Neural progenitor cell (in vitro differentiated cells): Measurements from ENCODE around the gene TMEM51. TPM values are rescaled to one million over a fixed set of nuclear protein-coding genes. Genes with fewer than 3 reads are reported as not detected.

Experiments
- DNase-seq: peaks from one replicate; pipeline ENCODE4 v3.0.0-alpha.2; 2016; ENCODE audit warnings: low spot score
- H2AFZ ChIP-seq: fragments of 200-600 bp; sonication (generic); replicated peaks from 2 replicates; pipeline ENCODE4 v1.6.1; 2016; ENCODE audit warnings: antibody characterized with exemption
- H3F3A ChIP-seq: fragments of 200-600 bp; sonication (generic); 2 replicates; pipeline ENCODE4 v1.6.1; 2016; ENCODE audit warnings: antibody characterized with exemption, low read depth
- H3K27ac ChIP-seq: fragments of 200-600 bp; sonication (generic); 2 replicates; pipeline ENCODE4 v1.5.1; 2016; ENCODE audit warnings: mild to moderate bottlenecking
- H3K27me3 ChIP-seq: fragments of 200-600 bp; sonication (generic); 2 replicates; pipeline ENCODE4 v1.6.1; 2016; ENCODE audit warnings: mild to moderate bottlenecking, moderate library complexity
- H3K36me3 ChIP-seq: fragments of 200-600 bp; sonication (generic); 2 replicates; pipeline ENCODE4 v1.5.1; 2016
- H3K4me1 ChIP-seq: fragments of 200-600 bp; sonication (generic); 2 replicates; pipeline ENCODE4 v1.6.1; 2016; ENCODE audit warnings: mixed run types
- H3K4me2 ChIP-seq: fragments of 200-600 bp; sonication (generic); 2 replicates; pipeline ENCODE4 v1.6.1; 2016
- H3K4me3 ChIP-seq: fragments of 200-600 bp; sonication (generic); 2 replicates; pipeline ENCODE4 v1.5.1; 2016
- H3K79me2 ChIP-seq: fragments of 200-600 bp; sonication (generic); 2 replicates; pipeline ENCODE4 v1.6.1; 2016; ENCODE audit warnings: low read depth
- H3K9ac ChIP-seq: fragments of 200-600 bp; sonication (generic); 2 replicates; pipeline ENCODE4 v1.6.1; 2016
- H3K9me3 ChIP-seq: fragments of 200-600 bp; sonication (generic); 2 replicates; pipeline ENCODE4 v1.5.1; 2016; ENCODE audit warnings: low read depth
- H4K20me1 ChIP-seq: fragments of 200-600 bp; sonication (generic); 2 replicates; pipeline ENCODE4 v1.6.1; 2016; ENCODE audit warnings: low read depth
- H3K27ac Mint-ChIP-seq: 3 replicates; pipeline ENCODE4 v1.8.0; 2021; ENCODE audit warnings: mixed read lengths
- H3K27me3 Mint-ChIP-seq: 2 replicates; pipeline ENCODE4 v1.8.0; 2022; ENCODE audit warnings: low read depth, mild to moderate bottlenecking, inconsistent platforms, moderate library complexity, mixed read lengths; ENCODE audit not compliant: insufficient read depth
- H3K36me3 Mint-ChIP-seq: 3 replicates; pipeline ENCODE4 v1.8.0; 2021; ENCODE audit warnings: mixed read lengths
- H3K4me1 Mint-ChIP-seq: 3 replicates; pipeline ENCODE4 v1.8.0; 2021; ENCODE audit warnings: mixed read lengths
- H3K4me3 Mint-ChIP-seq: 3 replicates; pipeline ENCODE4 v1.8.0; 2021; ENCODE audit warnings: mild to moderate bottlenecking, moderate library complexity, mixed read lengths
- H3K9me3 Mint-ChIP-seq: 3 replicates; pipeline ENCODE4 v1.8.0; 2020; ENCODE audit warnings: mixed read lengths
- EZH2 ChIP-seq: fragments of 200-600 bp; sonication (generic); IDR thresholded peaks from 2 replicates; pipeline ENCODE4 v1.6.1; 2017; ENCODE audit warnings: antibody characterized with exemption, mild to moderate bottlenecking, moderate library complexity
- EZH2phosphoT487 ChIP-seq: fragments of 200-600 bp; sonication (generic); IDR thresholded peaks from 2 replicates; pipeline ENCODE4 v1.6.1; 2017; ENCODE audit warnings: antibody characterized with exemption
- total RNA-seq: library from RNA; depleted of rRNA; stranded (reverse); fragments of >200 nt; gene quantifications from 2 replicates; pipeline ENCODE4 v1.2.3, GENCODE V29; 2015; ENCODE audit warnings: low replicate concordance
- TF ChIP-seq, protein P1 (sequence below): fragments of 200-600 bp; sonication (generic); IDR thresholded peaks from 2 replicates; pipeline ENCODE4 v1.5.1; 2017; ENCODE audit warnings: antibody characterized with exemption, mild to moderate bottlenecking

The TMEM51 gene
- total RNA-seq, 1 donor from 2014 or later = 5.2 TPM

DNA sequence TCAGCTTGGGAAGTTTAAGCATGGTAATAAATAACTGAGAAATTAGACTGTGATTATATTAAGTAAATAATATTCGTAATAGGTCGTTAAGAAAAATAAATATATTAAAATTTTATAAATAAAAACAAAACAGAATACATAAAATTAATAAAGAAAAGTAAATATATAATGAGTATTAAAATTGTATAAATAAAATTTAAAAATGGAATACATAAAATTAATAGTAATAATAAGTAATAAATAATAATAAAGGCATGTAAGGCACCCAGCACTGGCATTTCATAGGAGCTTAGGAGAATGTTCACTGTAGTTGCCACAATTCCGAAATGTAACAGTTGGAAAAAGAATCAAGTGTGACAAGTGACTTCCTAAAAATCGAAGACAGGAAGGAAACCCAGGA, 47.7 kb downstream of the TMEM51 start:
- Histone ChIP-seq H3K4me1 (peaks cover 14% of the 10 kb centered on the region), H3K79me2 (no peaks in the 10 kb centered on the region), H4K20me1 (no peaks in the 10 kb centered on the region), H3K36me3 (no peaks in the 10 kb centered on the region), H2AFZ (no peak overlapping the region), H3K27me3 (no peaks in the 10 kb centered on the region), H3K27ac (no peak overlapping the region), H3K9me3 (no peaks in the 10 kb centered on the region), H3F3A (peaks cover 25% of the 10 kb centered on the region), H3K9ac (no peak overlapping the region), H3K4me3 (no peak overlapping the region), H3K4me2 (no peak overlapping the region)
- Mint-ChIP-seq H3K4me1 (peaks cover 63% of the 10 kb centered on the region), H3K4me3 (no peak overlapping the region), H3K36me3 (no peaks in the 10 kb centered on the region), H3K9me3 (no peaks in the 10 kb centered on the region), H3K27me3 (peaks cover 9% of the 10 kb centered on the region), H3K27ac (peak overlapping the region; percentile 46)
- TF ChIP-seq, protein P1, sequence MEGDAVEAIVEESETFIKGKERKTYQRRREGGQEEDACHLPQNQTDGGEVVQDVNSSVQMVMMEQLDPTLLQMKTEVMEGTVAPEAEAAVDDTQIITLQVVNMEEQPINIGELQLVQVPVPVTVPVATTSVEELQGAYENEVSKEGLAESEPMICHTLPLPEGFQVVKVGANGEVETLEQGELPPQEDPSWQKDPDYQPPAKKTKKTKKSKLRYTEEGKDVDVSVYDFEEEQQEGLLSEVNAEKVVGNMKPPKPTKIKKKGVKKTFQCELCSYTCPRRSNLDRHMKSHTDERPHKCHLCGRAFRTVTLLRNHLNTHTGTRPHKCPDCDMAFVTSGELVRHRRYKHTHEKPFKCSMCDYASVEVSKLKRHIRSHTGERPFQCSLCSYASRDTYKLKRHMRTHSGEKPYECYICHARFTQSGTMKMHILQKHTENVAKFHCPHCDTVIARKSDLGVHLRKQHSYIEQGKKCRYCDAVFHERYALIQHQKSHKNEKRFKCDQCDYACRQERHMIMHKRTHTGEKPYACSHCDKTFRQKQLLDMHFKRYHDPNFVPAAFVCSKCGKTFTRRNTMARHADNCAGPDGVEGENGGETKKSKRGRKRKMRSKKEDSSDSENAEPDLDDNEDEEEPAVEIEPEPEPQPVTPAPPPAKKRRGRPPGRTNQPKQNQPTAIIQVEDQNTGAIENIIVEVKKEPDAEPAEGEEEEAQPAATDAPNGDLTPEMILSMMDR = no peak
- TF ChIP-seq EZH2 = no peak
- TF ChIP-seq EZH2phosphoT487 = no peak
- no peak for DNase-seq

DNA sequence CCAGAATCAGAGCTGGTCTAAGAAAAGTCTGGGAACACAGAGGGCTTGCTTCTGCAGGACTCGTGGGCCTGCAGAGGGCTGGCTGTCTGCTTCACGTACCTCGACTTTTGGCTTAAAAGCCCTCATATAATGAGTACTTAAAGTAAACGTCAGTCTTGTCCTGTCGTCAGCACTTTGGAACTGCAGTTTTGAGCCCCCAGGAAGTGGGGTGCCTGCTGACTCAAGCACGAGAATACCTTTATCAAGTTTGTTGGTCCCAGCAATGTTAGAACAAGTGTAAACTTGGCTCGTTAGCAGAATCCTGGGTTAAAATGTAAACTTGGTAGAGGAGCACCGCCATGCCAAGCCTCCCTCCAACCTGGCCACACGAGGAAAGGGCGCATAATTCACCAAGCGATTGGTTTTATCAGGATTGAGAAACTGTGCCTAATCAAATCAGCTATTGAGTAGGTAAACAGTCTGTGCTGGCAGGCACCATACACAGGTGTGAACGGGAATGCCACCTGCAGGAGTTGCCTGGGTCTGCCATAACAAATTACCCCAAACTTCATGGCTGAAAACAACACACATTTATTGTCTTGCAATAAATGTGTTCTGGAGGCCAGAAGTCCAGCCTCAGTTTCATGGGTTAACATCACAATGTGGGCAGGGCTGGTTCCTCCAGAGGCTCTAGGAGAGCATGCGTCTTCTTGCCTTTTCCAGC, 48.5 kb downstream of the TMEM51 start:
- Mint-ChIP-seq H3K27me3 (peaks cover 9% of the 10 kb centered on the region), H3K4me1 (peaks cover 63% of the 10 kb centered on the region), H3K9me3 (no peaks in the 10 kb centered on the region), H3K4me3 (no peak overlapping the region), H3K27ac (no peak overlapping the region), H3K36me3 (no peaks in the 10 kb centered on the region)
- H4K20me1 ChIP-seq = no peaks in the 10 kb centered on the region
- H3K4me1 ChIP-seq = peaks cover 14% of the 10 kb centered on the region
- no peaks in the 10 kb centered on the region for H3K9me3 ChIP-seq
- H3F3A ChIP-seq = peaks cover 25% of the 10 kb centered on the region
- no peak for DNase-seq
- no peak overlapping the region for H3K4me3 ChIP-seq
- H3K36me3 ChIP-seq = no peaks in the 10 kb centered on the region
- no peaks in the 10 kb centered on the region for H3K79me2 ChIP-seq
- H3K27me3 ChIP-seq = no peaks in the 10 kb centered on the region
- no peak overlapping the region for H2AFZ ChIP-seq
- H3K27ac ChIP-seq = no peak overlapping the region
- H3K9ac ChIP-seq = no peak overlapping the region
- H3K4me2 ChIP-seq = no peak overlapping the region
- TF ChIP-seq EZH2 (no peak), EZH2phosphoT487 (no peak)
- TF ChIP-seq, protein P1 = no peak

DNA sequence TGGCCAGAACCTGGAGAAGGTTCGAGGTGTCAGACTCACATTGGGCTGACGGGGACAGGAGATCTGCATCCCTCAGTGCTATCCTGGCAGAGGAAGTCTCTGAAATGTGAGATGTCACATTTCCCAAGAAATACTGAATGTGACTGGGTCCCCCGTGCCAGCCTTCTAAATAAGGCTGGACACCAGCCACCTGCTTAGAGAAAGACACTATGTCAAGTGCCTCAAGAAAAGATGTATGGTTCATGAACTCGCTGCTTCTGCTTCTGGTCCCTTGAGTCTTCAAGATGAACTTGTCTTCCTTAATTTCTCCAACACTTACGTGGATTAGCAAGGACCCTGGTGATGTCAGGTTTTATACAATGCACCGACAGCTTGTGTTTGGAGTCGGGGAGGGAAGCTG, 51.4 kb downstream of the TMEM51 start:
- Mint-ChIP-seq H3K4me1 (peaks cover 59% of the 10 kb centered on the region), H3K36me3 (no peaks in the 10 kb centered on the region)
- H3K4me1 ChIP-seq = peaks cover 21% of the 10 kb centered on the region

DNA sequence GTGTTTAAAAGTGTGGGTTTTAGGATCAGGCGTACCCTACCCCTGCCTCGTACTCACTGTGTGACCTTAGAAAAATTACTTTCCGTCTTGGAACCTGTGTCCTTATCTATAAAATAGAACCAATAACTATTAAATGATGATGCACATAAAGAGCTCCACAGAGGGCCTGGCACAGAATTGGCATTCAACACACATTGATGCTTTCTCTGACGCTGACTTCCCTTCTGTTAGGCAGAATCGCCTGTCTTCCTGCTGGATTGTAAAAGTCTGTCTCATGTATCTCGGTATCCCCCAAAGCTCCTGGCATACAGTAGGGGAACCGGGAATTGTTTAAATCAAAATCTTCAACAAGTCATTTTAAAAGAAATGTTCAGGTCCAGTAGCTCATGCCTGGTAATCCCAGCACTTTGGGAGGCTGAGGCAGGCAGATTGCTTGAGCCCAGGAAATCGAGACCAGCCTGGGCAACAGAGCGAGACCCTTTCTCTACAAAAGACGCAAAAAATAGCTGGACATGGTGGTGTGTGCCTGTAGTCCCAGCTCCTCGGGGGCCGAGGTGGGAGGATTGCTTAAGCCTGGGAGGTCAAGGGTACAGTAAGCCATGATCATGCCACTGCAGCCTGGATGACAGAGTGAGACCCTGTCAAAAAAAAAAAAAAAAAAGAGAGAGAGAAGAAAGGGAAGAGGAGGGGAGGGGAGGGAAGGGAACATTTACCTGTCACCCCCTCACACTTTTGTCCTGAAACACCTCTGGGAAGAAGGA, 52.2 kb downstream of the TMEM51 start:
- no peak overlapping the region for H3K9ac ChIP-seq
- DNase-seq = no peak
- H3K9me3 ChIP-seq = no peaks in the 10 kb centered on the region
- Mint-ChIP-seq H3K4me1 (peaks cover 56% of the 10 kb centered on the region), H3K27ac (peak overlapping the region; percentile 30), H3K4me3 (no peak overlapping the region), H3K27me3 (peaks cover 5% of the 10 kb centered on the region), H3K9me3 (no peaks in the 10 kb centered on the region), H3K36me3 (no peaks in the 10 kb centered on the region)
- peaks cover 21% of the 10 kb centered on the region for H3K4me1 ChIP-seq
- H3K79me2 ChIP-seq = no peaks in the 10 kb centered on the region
- H3F3A ChIP-seq = peaks cover 26% of the 10 kb centered on the region
- no peak overlapping the region for H2AFZ ChIP-seq
- no peaks in the 10 kb centered on the region for H4K20me1 ChIP-seq
- H3K4me2 ChIP-seq = peak overlapping the region; percentile 74
- H3K4me3 ChIP-seq = no peak overlapping the region
- no peaks in the 10 kb centered on the region for H3K36me3 ChIP-seq
- H3K27ac ChIP-seq = no peak overlapping the region
- TF ChIP-seq EZH2phosphoT487 (no peak), EZH2 (no peak)
- TF ChIP-seq, protein P1 = no peak
- H3K27me3 ChIP-seq = no peaks in the 10 kb centered on the region

More for the DNA sequence above, 51.4 kb downstream of the TMEM51 start:
- no peaks in the 10 kb centered on the region for H3K9me3 Mint-ChIP-seq
- H3K4me2 ChIP-seq = no peak overlapping the region
- no peaks in the 10 kb centered on the region for H3K27me3 ChIP-seq
- peak overlapping the region; percentile 55 for H3K27ac Mint-ChIP-seq
- H3K4me3 ChIP-seq = no peak overlapping the region
- peaks cover 26% of the 10 kb centered on the region for H3F3A ChIP-seq
- no peaks in the 10 kb centered on the region for H3K79me2 ChIP-seq
- no peaks in the 10 kb centered on the region for H4K20me1 ChIP-seq
- H3K4me3 Mint-ChIP-seq = no peak overlapping the region
- TF ChIP-seq EZH2phosphoT487 = no peak
- H3K27ac ChIP-seq = no peak overlapping the region
- DNase-seq = no peak
- H3K27me3 Mint-ChIP-seq = peaks cover 7% of the 10 kb centered on the region
- no peaks in the 10 kb centered on the region for H3K36me3 ChIP-seq
- H3K9me3 ChIP-seq = no peaks in the 10 kb centered on the region
- H3K9ac ChIP-seq = no peak overlapping the region
- H2AFZ ChIP-seq = no peak overlapping the region
